ENCODE measurements around the gene DAND5. TPM values are rescaled to one million over a fixed set of nuclear protein-coding genes. Genes with fewer than 3 reads are reported as not detected.

The DAND5 gene
- total RNA-seq, 1 donor from 2014 or later, result not detected

GRCh38 chr19:13012690-13013608 is 43.6 kb downstream of the DAND5 start:
- Mint-ChIP-seq H3K27me3 (ENCODE audit: low read depth) (peaks cover 97% of the 10 kb centered on the region), H3K9me3 (no peaks in the 10 kb centered on the region), H3K36me3 (peaks cover 8% of the 10 kb centered on the region), H3K4me3 (peak overlapping the region; percentile 39), H3K4me1 (peaks cover 55% of the 10 kb centered on the region), H3K27ac (no peak overlapping the region)
- DNase-seq (ENCODE audit: low spot score in 2 of 2, unreplicated experiment in 2 of 2), result no peak
- no peak for TF ChIP-seq CTCF (IDR thresholded peaks at IDR 0.05; ENCODE audit: unreplicated experiment)

GRCh38 chr19:13013649-13014048 is 44.3 kb downstream of the DAND5 start:
- no peaks in the 10 kb centered on the region for H3K9me3 Mint-ChIP-seq
- H3K4me1 Mint-ChIP-seq, result peaks cover 58% of the 10 kb centered on the region
- TF ChIP-seq CTCF (IDR thresholded peaks at IDR 0.05; ENCODE audit: unreplicated experiment), result no peak
- H3K27me3 Mint-ChIP-seq (ENCODE audit: low read depth), result peaks cover 97% of the 10 kb centered on the region
- peak overlapping the region; percentile 24 for H3K4me3 Mint-ChIP-seq
- no peak for DNase-seq (ENCODE audit: low spot score in 2 of 2, unreplicated experiment in 2 of 2)
- peaks cover 6% of the 10 kb centered on the region for H3K36me3 Mint-ChIP-seq
- peak overlapping the region; percentile 43 for H3K27ac Mint-ChIP-seq

GRCh38 chr19:13014101-13014920 is 44.9 kb downstream of the DAND5 start:
- no peak for TF ChIP-seq CTCF (IDR thresholded peaks at IDR 0.05; ENCODE audit: unreplicated experiment)
- Mint-ChIP-seq H3K36me3 (peaks cover 2% of the 10 kb centered on the region), H3K4me1 (peaks cover 60% of the 10 kb centered on the region)

GRCh38 chr19:13014921-13015280 is 45.5 kb downstream of the DAND5 start:
- DNase-seq (ENCODE audit: low spot score in 2 of 2, unreplicated experiment in 2 of 2), result no peak
- H3K4me3 Mint-ChIP-seq, result no peak overlapping the region
- peaks cover 60% of the 10 kb centered on the region for H3K4me1 Mint-ChIP-seq
- H3K36me3 Mint-ChIP-seq, result peaks cover 2% of the 10 kb centered on the region
- no peak for TF ChIP-seq CTCF (IDR thresholded peaks at IDR 0.05; ENCODE audit: unreplicated experiment)
- H3K27me3 Mint-ChIP-seq (ENCODE audit: low read depth), result peaks cover 98% of the 10 kb centered on the region
- H3K9me3 Mint-ChIP-seq, result no peaks in the 10 kb centered on the region
- no peak overlapping the region for H3K27ac Mint-ChIP-seq

More at GRCh38 chr19:13014101-13014920, 44.9 kb downstream of the DAND5 start:
- Mint-ChIP-seq H3K4me3 (peak overlapping the region; percentile 24), H3K27me3 (ENCODE audit: low read depth) (peaks cover 97% of the 10 kb centered on the region), H3K27ac (no peak overlapping the region), H3K9me3 (no peaks in the 10 kb centered on the region)
- no peak for DNase-seq (ENCODE audit: low spot score in 2 of 2, unreplicated experiment in 2 of 2)

GRCh38 chr19:13015361-13016223 is 46.2 kb downstream of the DAND5 start:
- Mint-ChIP-seq H3K9me3 (no peaks in the 10 kb centered on the region), H3K4me3 (no peak overlapping the region), H3K27ac (no peak overlapping the region), H3K36me3 (peaks cover 2% of the 10 kb centered on the region), H3K27me3 (ENCODE audit: low read depth) (peaks cover 98% of the 10 kb centered on the region), H3K4me1 (peaks cover 60% of the 10 kb centered on the region)
- TF ChIP-seq CTCF (IDR thresholded peaks at IDR 0.05; ENCODE audit: unreplicated experiment), result no peak
- no peak for DNase-seq (ENCODE audit: low spot score in 2 of 2, unreplicated experiment in 2 of 2)
